HG02885 (cell line): ENCODE results near the gene MT1E.

Source experiments
- ATAC-seq: cut with Tn5 transposase; IDR thresholded peaks from one replicate; pipeline ENCODE4 v1.9.1; 2021; ENCODE audit warnings: mild to moderate bottlenecking; ENCODE audit not compliant: unreplicated experiment, poor library complexity

The MT1E gene

DNA sequence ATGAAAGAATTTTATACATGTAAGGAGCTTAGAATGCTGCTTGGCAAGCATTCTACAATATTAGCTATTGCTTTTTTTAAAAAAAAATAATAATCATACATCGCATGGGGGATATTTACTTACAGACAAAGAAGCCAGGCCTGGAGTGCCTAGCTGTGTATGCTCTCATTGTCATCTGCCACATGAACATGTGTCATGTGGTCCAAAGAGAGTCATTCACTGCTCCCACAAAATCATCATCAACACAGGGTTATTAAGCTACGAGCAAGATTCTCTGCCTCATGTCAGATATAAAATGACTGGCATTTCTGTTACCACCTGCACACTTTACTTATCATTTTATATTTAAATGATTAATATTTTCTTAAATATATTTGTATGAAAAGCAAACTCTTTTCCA lies 1.9 kb upstream of the MT1E start:
- no peak for ATAC-seq

DNA sequence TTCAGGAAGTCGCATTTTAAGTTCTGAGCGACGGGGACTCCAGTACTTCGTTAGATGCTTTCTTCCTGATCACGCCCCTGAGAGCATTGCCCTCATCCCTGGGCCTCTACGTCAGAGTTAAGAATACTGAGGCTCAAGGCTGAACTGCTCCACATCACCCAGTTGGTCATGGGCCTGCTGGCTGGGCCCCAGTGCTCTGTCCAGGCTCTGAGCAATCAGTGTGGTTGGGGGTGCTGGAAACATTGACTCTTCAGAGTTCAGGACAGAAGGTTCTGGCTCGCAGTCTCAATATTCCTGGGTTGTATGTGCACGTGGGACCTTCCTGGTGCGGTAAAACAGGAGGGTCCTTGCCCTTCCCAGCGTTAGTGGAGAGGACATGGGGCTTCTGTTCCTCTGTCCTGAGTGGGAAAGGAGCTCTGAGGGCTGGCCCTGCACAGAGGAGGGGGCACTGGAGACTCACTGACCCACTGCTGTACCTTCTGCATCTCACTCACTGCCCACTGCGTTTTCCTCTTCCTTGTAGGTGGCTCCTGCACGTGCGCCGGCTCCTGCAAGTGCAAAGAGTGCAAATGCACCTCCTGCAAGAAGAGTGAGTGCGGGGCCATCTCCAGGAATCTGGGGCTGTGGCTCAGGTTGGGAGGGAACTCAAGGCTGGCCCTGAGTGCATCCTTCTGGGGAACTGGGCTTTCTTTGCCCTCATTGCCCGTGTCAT lies 518 bp downstream of the MT1E start:
- ATAC-seq: no peak

DNA sequence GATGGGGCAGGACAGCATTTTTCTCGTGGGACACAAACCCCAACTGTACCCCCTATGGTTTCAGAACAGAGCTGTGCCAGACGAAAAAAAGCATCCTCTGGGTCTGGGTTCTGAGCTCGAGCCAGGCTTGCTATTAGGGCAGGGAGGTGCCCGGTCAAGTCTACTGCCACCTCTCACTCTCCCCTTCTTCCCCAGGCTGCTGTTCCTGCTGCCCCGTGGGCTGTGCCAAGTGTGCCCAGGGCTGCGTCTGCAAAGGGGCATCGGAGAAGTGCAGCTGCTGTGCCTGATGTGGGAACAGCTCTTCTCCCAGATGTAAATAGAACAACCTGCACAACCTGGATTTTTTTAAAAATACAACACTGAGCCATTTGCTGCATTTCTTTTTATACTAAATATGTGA lies 1.1 kb downstream of the MT1E start:
- ATAC-seq: no peak

DNA sequence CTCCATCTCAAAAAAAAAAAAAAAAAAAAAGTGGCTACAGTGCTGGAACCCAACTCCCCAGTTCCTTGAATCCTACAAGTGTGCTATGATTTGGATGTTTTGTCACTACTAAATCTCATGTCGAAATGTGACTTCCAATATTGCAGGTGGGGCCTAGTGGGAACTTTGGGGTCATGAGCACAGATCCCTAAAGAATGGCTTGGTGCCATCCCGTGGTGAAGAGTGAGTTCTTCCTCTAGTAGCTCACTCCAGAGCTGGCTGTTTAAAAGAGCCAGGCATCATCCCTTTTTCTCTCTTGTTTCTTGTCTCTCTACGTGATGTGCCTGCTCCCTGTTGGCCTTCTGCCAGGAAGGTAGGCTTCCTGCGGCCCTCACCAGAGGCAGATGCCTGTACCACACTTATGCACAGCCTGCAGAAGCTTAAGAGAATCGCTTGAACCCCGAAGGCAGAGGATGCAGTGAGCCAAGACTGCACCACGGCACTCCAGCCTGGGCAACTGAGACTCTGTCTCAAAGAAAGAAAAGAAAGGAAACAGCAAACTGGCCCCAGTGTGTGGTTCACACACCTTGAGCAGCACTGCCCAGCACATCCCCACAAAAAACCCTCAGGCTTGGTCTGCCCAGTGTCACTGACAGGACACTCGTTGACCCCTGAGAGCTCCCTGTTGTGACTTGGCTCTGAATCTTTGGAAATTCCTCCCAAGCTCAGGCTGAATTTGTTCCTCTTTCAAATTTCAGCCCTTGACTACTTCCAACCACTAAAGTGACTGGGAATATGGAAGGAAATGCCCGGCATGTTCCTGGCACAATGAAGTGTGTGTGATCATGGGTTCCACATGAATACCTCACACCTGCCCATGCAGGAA lies 3.1 kb downstream of the MT1E start:
- no peak for ATAC-seq

DNA sequence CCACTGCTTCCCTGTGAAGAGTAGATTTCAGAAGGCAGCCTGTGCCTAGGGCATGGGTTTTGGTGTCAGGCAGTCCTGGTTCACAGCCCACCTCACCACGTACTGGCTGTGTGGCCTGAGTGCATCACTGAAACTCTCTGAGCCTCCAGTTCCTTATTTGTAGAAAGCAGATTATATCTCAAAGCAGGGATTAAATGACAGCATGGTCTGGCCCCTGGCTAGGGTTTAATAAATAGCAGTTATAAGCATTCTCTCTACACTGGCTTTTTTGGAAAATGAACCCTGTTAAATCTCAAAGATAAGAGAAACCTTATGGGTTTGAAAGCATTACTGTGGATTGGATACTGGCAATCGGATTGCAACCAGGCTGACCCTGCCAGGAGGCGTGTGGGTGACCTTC lies 4.0 kb downstream of the MT1E start:
- no peak for ATAC-seq

DNA sequence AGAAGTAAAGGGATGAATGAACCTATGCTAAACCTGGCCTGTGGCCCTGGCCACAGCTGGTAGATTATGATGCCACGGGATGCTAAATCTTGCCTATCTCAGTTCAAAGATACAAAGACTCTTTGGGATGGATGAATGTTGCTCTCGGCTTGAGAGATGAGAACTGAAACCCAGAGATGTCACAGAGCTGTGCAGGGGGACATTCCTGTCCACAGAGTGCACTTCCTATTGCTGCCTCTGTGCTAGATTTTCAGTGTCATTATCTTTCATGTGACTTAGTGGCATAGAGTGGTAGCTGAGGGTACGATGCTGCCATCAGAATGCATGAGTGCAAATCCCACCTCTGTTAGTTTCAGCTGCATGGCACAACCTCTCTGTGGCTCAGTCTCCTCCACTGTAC lies 4.6 kb downstream of the MT1E start:
- ATAC-seq: peak; percentile 89

DNA sequence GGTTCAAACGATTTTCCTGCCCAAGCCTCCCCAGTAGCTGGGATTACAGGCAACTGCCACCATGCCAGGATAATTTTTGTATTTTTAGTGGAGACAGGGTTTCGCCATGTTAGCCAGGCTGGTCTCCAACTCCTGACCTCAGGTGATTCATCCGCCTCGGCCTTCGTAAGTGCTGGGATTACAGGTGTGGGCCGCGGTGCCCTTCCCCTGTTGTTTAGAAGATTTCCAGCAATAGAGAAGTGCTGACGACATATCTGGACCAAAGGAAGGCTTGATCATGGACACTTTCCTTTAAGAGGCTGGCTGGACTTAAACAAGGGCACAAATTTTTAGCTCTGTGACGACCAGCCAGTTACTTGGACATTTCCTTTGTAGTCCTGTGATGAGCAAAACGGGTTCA lies 5.6 kb downstream of the MT1E start:
- no peak for ATAC-seq

DNA sequence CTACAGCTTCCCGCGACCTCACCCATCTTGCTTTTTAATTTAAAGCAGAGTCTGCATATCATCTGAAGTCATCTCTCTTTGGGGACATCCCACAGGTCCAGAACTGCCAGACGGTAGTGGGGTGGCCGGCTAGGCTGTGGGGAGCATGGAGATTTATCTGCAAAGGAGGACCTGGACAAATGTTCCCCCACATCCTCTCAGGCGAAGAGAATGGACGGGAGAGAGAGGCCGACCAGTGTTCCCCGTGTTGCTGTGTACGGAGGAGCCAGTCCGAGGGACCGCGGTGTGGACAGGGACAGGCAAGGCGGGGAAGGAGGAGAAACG lies 6.2 kb downstream of the MT1E start:
- no peak for ATAC-seq

DNA sequence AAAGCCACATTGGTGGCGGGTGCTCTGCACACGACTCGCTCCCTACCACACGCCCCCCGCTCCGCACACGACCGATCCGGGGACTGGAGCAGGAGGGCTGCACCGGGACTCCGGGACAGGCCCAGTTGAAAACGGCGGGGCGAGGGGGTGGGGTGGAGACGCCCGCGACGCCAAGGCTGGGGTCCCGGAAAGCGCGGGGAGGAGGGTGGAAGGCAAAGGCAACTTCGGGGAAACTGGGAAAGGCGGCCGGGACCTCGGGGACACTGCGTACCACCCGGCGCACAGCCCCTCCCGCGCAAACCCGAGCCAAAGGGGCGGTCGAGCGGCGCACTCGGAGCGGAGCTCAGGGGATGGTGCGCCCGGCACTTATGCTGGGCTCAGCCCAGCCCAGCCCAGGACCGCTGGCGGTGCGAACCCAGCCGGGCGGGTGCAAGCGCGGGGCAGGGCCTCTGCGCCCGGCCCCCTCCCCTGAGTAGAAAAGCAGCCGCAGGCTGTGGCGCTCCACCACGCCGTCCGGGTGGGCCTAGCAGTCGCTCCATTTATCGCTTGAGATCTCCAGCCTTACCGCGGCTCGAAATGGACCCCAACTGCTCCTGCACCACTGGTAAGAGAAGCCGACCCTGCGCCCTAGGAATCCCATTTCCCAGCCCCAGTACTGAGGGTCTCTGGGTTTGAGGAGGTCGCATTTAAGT lies 6.7 kb downstream of the MT1E start, which contains the start of gene MT1M:
Gene MT1M, plus strand, starts transcription at position 504 of the 692 bp plus-strand sequence. Its CDS starts 73 bp downstream, at position 577.
- no peak for ATAC-seq

DNA sequence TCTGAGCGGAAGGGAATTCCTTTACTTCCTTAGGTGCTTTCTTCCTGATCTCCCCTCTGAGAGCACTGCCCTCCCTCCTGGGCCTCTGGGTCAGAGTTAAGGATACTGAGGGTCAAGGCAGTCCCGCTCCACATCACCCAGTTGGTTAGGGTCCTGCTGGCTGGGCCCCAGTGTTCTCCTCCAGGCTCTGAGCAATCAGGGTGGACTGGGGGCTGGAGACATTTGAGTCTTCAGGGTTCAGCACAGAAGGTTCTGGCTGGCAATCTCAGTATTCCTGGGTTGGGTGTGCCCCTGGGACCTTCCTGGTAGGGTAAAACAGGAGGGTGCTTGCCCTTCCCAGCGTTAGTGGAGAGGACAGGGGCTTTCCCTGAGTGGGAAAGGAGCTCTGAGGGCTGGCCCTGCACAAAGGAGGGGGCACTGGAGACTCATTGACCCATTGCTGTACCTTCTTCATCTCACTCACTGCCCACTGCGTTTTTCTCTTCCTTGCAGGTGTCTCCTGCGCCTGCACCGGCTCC lies 7.3 kb downstream of the MT1E start:
- no peak for ATAC-seq

DNA sequence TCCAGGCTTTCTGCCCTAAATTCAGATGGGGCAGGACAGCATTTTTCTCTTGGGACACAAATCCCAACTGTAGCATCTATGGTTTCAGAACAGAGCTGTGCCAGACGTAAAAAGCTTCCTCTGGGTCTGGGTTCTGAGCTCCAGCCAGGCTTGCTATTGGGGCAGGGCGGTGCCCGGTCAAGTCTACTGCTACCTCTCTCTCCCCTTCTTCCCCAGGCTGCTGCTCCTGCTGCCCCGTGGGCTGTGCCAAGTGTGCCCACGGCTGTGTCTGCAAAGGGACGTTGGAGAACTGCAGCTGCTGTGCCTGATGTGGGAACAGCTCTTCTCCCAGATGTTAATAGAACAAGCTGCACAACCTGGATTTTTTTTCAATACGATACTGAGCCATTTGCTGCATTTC lies 8.0 kb downstream of the MT1E start:
- no peak for ATAC-seq

DNA sequence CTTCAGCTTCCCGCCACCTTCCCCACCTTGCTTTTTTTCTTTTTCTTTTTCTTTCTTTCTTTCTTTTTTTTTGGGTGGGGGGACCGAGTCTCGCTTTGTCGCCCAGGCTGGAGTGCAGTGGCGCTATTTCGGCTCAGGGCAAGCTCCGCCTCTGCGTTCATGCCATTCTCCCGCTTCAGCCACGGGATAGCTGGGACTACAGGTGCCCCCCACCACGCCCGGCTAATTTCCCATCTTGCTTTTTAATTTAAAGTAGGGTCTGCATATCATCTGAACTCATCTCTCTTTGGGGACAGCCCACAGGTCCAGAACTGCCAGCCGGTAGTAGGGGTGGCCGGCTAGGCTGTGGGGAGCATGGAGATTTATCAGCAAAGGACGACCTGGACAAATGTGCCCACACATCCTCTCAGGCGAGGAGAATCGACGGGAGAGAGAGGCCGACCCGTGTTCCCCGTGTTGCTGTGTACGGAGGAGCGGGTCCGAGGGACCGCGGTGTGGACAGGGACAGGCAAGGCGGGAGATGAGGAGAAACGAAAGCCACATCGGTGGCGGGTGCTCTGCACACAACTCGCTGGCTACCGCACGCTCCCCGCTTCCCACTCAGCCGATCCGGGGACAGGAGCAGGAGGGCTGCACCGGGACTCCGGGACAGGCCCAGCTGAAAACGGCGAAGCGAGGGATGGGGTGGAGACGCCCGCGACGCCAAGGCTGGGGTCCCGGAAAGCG lies 9.3 kb downstream of the MT1E start:
- ATAC-seq: no peak

DNA sequence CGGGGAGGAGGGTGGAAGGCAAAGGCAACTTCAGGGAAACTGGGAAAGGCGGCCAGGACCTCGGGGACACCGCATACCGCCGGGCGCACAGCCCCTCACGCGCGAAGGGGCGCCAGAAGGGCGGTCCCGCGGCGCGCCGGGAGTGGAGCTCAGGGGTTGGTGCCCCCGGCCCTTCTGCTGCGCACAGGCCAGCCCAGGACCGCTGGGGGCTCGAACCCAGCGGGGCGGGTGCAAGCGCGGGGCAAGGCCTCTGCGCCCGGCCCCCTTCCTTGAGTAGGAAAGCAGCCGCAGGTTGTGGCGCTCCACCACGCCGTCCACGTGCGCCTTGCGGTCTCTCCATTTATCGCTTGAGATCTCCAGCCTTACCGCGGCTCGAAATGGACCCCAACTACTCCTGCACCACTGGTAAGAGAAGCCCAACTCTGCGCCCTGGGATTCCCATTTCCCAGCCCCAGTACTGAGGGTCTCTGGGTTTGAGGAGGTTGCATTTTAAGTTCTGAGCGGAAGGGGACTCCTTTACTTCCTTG lies 9.9 kb downstream of the MT1E start:
- ATAC-seq: no peak

DNA sequence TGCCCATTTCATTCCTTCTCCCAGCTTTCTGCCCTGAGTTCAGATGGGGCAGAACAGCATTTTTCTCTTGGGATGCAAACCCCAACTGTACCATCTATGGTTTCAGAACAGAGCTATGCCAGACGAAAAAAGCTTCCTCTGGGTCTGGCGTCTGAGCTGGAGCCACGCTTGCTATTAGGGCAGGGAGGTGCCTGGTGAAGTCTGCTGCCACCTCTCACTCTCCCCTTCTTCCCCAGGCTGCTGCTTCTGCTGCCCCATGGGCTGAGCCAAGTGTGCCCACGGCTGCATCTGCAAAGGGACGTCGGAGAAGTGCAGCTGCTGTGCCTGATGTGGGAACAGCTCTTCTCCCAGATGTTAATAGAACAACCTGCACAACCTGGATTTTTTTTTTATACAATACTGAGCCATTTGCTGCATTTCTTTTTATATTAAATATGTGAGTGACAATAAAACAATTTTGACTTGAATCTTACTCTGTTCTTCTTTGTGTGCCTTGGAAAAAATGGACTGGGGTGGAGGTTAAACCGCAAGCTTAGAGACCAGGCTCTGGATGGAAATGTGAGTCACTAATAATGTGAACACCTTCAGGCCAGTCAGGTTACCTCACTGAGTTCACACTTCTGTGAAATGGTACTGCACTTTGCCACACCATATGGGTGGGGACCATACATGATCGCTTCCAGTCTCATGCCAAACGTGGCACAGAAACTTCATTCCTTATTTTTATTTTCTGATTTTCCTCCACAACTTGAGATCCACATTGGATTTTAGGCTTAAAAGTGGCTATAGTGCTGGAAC lies 11.2 kb downstream of the MT1E start:
- ATAC-seq: no peak

DNA sequence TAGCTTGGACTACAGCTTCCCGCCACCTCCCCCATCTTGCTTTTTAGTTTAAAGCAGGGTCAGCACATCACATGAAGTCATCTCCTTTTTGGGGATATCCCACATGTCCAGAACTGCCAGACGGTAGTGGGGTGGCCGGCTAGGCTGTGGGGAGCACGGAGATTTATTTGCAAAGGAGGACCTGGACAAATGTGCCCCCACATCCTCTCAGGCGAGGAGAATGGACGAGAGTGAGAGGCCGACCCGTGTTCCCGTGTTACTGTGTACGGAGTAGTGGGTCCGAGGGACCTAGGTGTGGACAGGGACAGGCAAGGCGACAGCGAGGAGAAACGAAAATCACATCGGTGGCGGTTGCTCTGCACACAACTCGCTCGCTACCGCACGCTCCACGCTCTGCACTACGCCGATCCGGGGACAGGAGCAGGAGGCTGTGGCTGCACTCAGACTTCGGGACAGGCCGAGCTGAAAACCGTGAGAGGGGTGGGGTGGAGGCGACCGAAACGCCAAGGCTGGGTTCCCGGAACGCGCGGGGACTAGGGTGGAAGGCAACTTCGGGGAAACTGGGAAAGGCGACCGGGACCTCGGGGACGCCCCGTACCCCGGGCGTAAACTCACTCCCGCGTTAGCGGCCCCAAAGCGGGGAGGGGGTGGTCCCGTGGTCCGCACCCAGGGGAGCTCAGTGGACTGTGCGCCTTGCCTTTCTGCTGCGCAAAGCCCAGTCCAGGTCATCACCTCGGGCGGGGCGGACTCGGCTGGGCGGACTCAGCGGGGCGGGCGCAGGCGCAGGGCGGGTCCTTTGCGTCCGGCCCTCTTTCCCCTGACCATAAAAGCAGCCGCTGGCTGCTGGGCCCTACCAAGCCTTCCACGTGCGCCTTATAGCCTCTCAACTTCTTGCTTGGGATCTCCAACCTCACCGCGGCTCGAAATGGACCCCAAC lies 12.5 kb downstream of the MT1E start, which contains the start of gene MT1A:
Gene MT1A, plus strand, starts transcription at position 853 of the 937 bp plus-strand sequence. Its CDS starts 73 bp downstream, at position 926.
- ATAC-seq: no peak

DNA sequence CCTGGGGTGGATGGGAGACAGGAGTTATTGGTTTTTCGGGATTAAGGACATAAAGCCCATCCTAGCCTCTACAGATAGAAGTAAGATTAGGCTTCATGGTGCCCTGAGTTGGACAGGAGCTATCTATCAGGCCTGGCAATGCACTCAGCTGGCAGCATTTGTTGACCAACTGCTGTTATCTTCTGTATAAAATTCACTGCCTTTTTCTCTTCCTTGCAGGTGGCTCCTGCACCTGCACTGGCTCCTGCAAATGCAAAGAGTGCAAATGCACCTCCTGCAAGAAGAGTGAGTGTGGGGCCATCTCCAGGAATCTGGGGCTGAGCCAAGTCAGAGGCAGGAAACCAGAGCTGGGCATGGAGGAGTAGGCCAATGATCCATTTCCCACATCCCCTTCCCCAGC lies 13.5 kb downstream of the MT1E start:
- ATAC-seq: no peak

DNA sequence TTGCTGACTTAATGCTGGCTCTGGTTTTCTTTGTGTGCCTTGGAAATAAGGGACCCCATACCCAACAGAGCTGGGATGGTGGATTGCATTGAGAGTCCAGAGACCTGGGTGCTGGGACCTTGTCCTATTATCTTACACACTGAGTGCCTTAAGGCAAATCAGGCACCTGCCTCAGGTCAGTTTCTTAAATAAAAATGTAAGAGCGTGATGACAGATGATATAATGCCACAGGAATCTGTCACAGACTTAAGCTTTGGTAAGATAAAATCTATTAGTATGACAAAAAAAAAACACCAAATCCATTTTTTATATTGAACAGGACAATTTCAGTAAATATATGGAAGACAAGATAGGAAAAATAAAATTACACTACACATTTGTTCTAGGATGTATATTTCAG lies 14.5 kb downstream of the MT1E start:
- ATAC-seq: no peak

DNA sequence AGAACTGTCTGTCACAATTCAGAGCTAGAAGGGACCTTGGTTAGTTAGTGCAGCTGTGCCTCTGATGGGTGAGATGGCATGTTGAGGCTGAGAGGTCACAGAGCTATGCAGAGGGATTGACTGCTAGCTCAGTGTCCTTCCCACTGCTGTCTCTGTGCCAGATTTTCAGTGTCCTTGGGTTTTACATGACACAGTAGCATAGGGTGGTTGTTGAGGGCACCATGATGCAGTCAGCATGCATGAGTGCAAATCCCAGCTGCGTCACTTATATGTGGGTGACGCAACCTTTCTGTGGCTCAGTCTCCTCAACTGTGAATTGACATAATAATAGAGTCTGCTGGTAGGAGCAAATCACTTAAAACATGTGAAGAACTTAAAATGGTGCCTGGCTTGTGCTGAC lies 15.6 kb downstream of the MT1E start:
- ATAC-seq: no peak
